Astrocyte (in vitro differentiated cells and primary cell): ENCODE data around the gene PARP6. TPM values are rescaled to one million over a fixed set of nuclear protein-coding genes. Genes with fewer than 3 reads are reported as not detected.

ENCODE experiments used
- DNase-seq: peaks from one replicate; pipeline ENCODE4 v3.0.0-alpha.2; 2010; ENCODE audit warnings: low read depth
- FAIRE-seq: peaks from 2 replicates; lab custom pipeline; 2011; peaks lifted over from hg19 to GRCh38; lab: Jason Lieb, UNC
- H2AFZ ChIP-seq: 2 replicates; pipeline ENCODE4 v1.6.0; 2012; ENCODE audit warnings: low read depth, low read length, inconsistent platforms
- H3K27ac ChIP-seq: 2 replicates; pipeline ENCODE4 v1.5.1; 2011; ENCODE audit warnings: low read depth, low read length, inconsistent platforms
- H3K27me3 ChIP-seq: 2 replicates; pipeline ENCODE4 v1.6.0; 2011; ENCODE audit warnings: low read length, inconsistent platforms; ENCODE audit not compliant: insufficient read depth
- H3K36me3 ChIP-seq: 2 replicates; pipeline ENCODE4 v1.5.1; 2011; ENCODE audit warnings: low read length, inconsistent platforms; ENCODE audit not compliant: insufficient read depth
- H3K4me1 ChIP-seq: 2 replicates; pipeline ENCODE4 v1.5.1; 2011; ENCODE audit warnings: low read length, inconsistent platforms; ENCODE audit not compliant: insufficient read depth
- H3K4me2 ChIP-seq: 2 replicates; pipeline ENCODE4 v1.6.0; 2012; ENCODE audit warnings: low read length, inconsistent platforms
- H3K4me3 ChIP-seq: 2 replicates; pipeline ENCODE4 v1.5.1; 2011; ENCODE audit warnings: low read depth, mild to moderate bottlenecking, low read length, inconsistent platforms; ENCODE audit not compliant: insufficient read depth
- H3K79me2 ChIP-seq: 2 replicates; pipeline ENCODE4 v1.6.0; 2012; ENCODE audit warnings: mild to moderate bottlenecking, low read length, inconsistent platforms; ENCODE audit not compliant: insufficient read depth
- H3K9ac ChIP-seq: 2 replicates; pipeline ENCODE4 v1.6.0; 2012; ENCODE audit warnings: mild to moderate bottlenecking, low read length, inconsistent platforms
- H3K9me3 ChIP-seq: 2 replicates; pipeline ENCODE4 v1.5.1; 2012; ENCODE audit warnings: low read depth, mild to moderate bottlenecking, low read length, inconsistent platforms; ENCODE audit not compliant: insufficient read depth
- H4K20me1 ChIP-seq: 2 replicates; pipeline ENCODE4 v1.6.0; 2012; ENCODE audit warnings: low read length, inconsistent platforms; ENCODE audit not compliant: insufficient read depth
- H3K27ac Mint-ChIP-seq: one replicate; pipeline ENCODE4 v1.8.0; 2021; ENCODE audit warnings: mild to moderate bottlenecking, mixed read lengths; ENCODE audit not compliant: unreplicated experiment
- H3K27me3 Mint-ChIP-seq: one replicate; pipeline ENCODE4 v1.8.0; 2021; ENCODE audit warnings: low read depth, mixed read lengths; ENCODE audit not compliant: unreplicated experiment
- H3K36me3 Mint-ChIP-seq: one replicate; pipeline ENCODE4 v1.8.0; 2021; ENCODE audit warnings: low read depth, mixed read lengths; ENCODE audit not compliant: unreplicated experiment
- H3K4me1 Mint-ChIP-seq: one replicate; pipeline ENCODE4 v1.8.0; 2021; ENCODE audit warnings: low read depth, mixed read lengths; ENCODE audit not compliant: unreplicated experiment
- H3K4me3 Mint-ChIP-seq: one replicate; pipeline ENCODE4 v1.8.0; 2021; ENCODE audit warnings: mild to moderate bottlenecking, moderate library complexity, mixed read lengths; ENCODE audit not compliant: unreplicated experiment
- H3K9me3 Mint-ChIP-seq: one replicate; pipeline ENCODE4 v1.8.0; 2021; ENCODE audit warnings: mild to moderate bottlenecking, mixed read lengths; ENCODE audit not compliant: unreplicated experiment
- CTCF ChIP-seq: IDR thresholded peaks from 2 replicates; pipeline ENCODE4 v1.5.1; 2011; ENCODE audit warnings: low read depth, mild to moderate bottlenecking, inconsistent platforms, low read length, moderate library complexity; ENCODE audit not compliant: insufficient read depth
- EZH2 ChIP-seq: IDR thresholded peaks from 2 replicates; pipeline ENCODE4 v1.6.1; 2012; ENCODE audit warnings: mild to moderate bottlenecking, low read length, inconsistent platforms; ENCODE audit not compliant: insufficient read depth
- total RNA-seq: library from RNA; stranded (reverse); gene quantifications from 2 replicates; pipeline ENCODE4 v1.2.1, GENCODE V29; 2021

The PARP6 gene
- total RNA-seq, 1 donor from 2014 or later, result 62.7 TPM

GRCh38 chr15:72284781-72285180, 12.4 kb upstream of the PARP6 start:
- H3K27me3 Mint-ChIP-seq, result peaks cover 8% of the 10 kb centered on the region
- TF ChIP-seq EZH2 (no peak), CTCF (no peak)
- Histone ChIP-seq H3K9me3 (no peaks in the 10 kb centered on the region), H4K20me1 (no peaks in the 10 kb centered on the region), H3K27ac (no peak overlapping the region), H3K9ac (no peak overlapping the region), H2AFZ (no peak overlapping the region), H3K4me1 (no peaks in the 10 kb centered on the region), H3K4me2 (no peak overlapping the region), H3K4me3 (no peak overlapping the region), H3K27me3 (no peaks in the 10 kb centered on the region), H3K79me2 (no peaks in the 10 kb centered on the region), H3K36me3 (no peaks in the 10 kb centered on the region)
- DNase-seq, result no peak
- peaks cover 3% of the 10 kb centered on the region for H3K4me1 Mint-ChIP-seq
- no peak overlapping the region for H3K4me3 Mint-ChIP-seq
- peaks cover 2% of the 10 kb centered on the region for H3K36me3 Mint-ChIP-seq
- FAIRE-seq, result no peak
- H3K27ac Mint-ChIP-seq, result no peak overlapping the region
- no peaks in the 10 kb centered on the region for H3K9me3 Mint-ChIP-seq

GRCh38 chr15:72281713-72282112, 9.4 kb upstream of the PARP6 start:
- H3K36me3 Mint-ChIP-seq, result peaks cover 1% of the 10 kb centered on the region
- Histone ChIP-seq H3K4me3 (no peak overlapping the region), H3K4me1 (no peaks in the 10 kb centered on the region), H3K27ac (no peak overlapping the region), H3K27me3 (no peaks in the 10 kb centered on the region), H2AFZ (no peak overlapping the region), H3K4me2 (no peak overlapping the region), H3K9ac (no peak overlapping the region), H4K20me1 (no peaks in the 10 kb centered on the region), H3K9me3 (no peaks in the 10 kb centered on the region), H3K36me3 (no peaks in the 10 kb centered on the region), H3K79me2 (no peaks in the 10 kb centered on the region)
- FAIRE-seq, result no peak
- peaks cover 3% of the 10 kb centered on the region for H3K4me1 Mint-ChIP-seq
- no peaks in the 10 kb centered on the region for H3K9me3 Mint-ChIP-seq
- no peak for TF ChIP-seq EZH2
- TF ChIP-seq CTCF, result no peak
- H3K4me3 Mint-ChIP-seq, result no peak overlapping the region
- no peak for DNase-seq
- no peak overlapping the region for H3K27ac Mint-ChIP-seq
- peaks cover 22% of the 10 kb centered on the region for H3K27me3 Mint-ChIP-seq

- no peak for FAIRE-seq
- Mint-ChIP-seq H3K27me3 (peaks cover 28% of the 10 kb centered on the region), H3K9me3 (no peaks in the 10 kb centered on the region), H3K4me1 (peaks cover 3% of the 10 kb centered on the region), H3K36me3 (no peaks in the 10 kb centered on the region), H3K4me3 (no peak overlapping the region), H3K27ac (no peak overlapping the region)
- TF ChIP-seq CTCF (no peak), EZH2 (no peak)
- H3K9ac ChIP-seq, result no peak overlapping the region
- no peaks in the 10 kb centered on the region for H3K36me3 ChIP-seq
- H3K9me3 ChIP-seq, result no peaks in the 10 kb centered on the region
- H3K27me3 ChIP-seq, result peaks cover 3% of the 10 kb centered on the region
- H3K4me3 ChIP-seq, result no peak overlapping the region
- no peak overlapping the region for H3K27ac ChIP-seq
- H2AFZ ChIP-seq, result no peak overlapping the region
- H3K79me2 ChIP-seq, result no peaks in the 10 kb centered on the region
- H3K4me1 ChIP-seq, result no peaks in the 10 kb centered on the region
- H4K20me1 ChIP-seq, result no peaks in the 10 kb centered on the region
- DNase-seq, result no peak
- H3K4me2 ChIP-seq, result no peak overlapping the region
Measured at GRCh38 chr15:72280751-72281150, 8.4 kb upstream of the PARP6 start.
